H1 (cell line): ENCODE measurements around the gene ARHGAP24. TPM values are rescaled to one million over a fixed set of nuclear protein-coding genes. Genes with fewer than 3 reads are reported as not detected.

Source experiments
- CTCF ChIA-PET: fragments of 300-600 bp; sonication (Branson Sonifier 250); formaldehyde crosslinking; loops from one replicate; lab custom pipeline; 2021; ENCODE audit not compliant: partially characterized antibody; lab: Charles Lee
- POLR2A ChIA-PET: fragments of 300-600 bp; sonication (Branson Sonifier 250); formaldehyde crosslinking; loops from one replicate; lab custom pipeline; 2021; ENCODE audit warnings: inconsistent platforms; ENCODE audit not compliant: partially characterized antibody; lab: Charles Lee
- DNase-seq, 2 experiments: peaks; one replicate each; pipeline versions ENCODE4 v3.0.0 to v3.0.0-alpha.2; 2010 to 2022; ENCODE audit warnings: low spot score in 2 of 2, low read depth in 1 of 2, mixed read lengths in 1 of 2
- FAIRE-seq: peaks from 2 replicates; lab custom pipeline; 2011; peaks lifted over from hg19 to GRCh38; lab: Jason Lieb, UNC
- H2AFZ ChIP-seq: 2 replicates; pipeline ENCODE4 v1.8.1; 2012; ENCODE audit warnings: low read length, inconsistent platforms
- H2AK5ac ChIP-seq: 2 replicates; pipeline ENCODE4 v1.6.1; 2013; ENCODE audit warnings: low read depth, low read length
- H2BK120ac ChIP-seq: replicated peaks from 2 replicates; pipeline ENCODE3; 2013; ENCODE audit warnings: low read depth, low read length, inconsistent platforms
- H2BK12ac ChIP-seq: 2 replicates; pipeline ENCODE4 v1.6.1; 2013; ENCODE audit warnings: low read depth, low read length
- H2BK15ac ChIP-seq: 2 replicates; pipeline ENCODE4 v1.6.1; 2013; ENCODE audit warnings: low read length
- H2BK20ac ChIP-seq: 2 replicates; pipeline ENCODE4 v1.6.1; 2013; ENCODE audit warnings: low read length
- H2BK5ac ChIP-seq: 2 replicates; pipeline ENCODE4 v1.6.1; 2013; ENCODE audit warnings: low read depth, low read length
- H3K14ac ChIP-seq: 2 replicates; pipeline ENCODE4 v1.6.1; 2013; ENCODE audit warnings: inconsistent platforms; ENCODE audit not compliant: insufficient read length
- H3K18ac ChIP-seq: 2 replicates; pipeline ENCODE4 v1.6.1; 2013; ENCODE audit warnings: low read length; ENCODE audit errors: extremely low read depth
- H3K23ac ChIP-seq: 2 replicates; pipeline ENCODE4 v1.6.1; 2013; ENCODE audit warnings: inconsistent platforms; ENCODE audit not compliant: insufficient read length
- H3K23me2 ChIP-seq: 2 replicates; pipeline ENCODE4 v1.6.1; 2013; ENCODE audit warnings: low read depth, low read length
- H3K27ac ChIP-seq: 2 replicates; pipeline ENCODE4 v1.6.1; 2011; ENCODE audit warnings: low read depth, low read length, inconsistent platforms
- H3K27me3 ChIP-seq, 4 experiments: replicated peaks in 1 of 4; 1 replicate in 1 of 4; 2 replicates in 3 of 4; pipeline versions ENCODE4 v1.6.1 to v1.8.1; 2011 to 2013; ENCODE audit warnings: low read length in 3 of 4, mild to moderate bottlenecking in 3 of 4, inconsistent platforms in 2 of 4, mixed read lengths in 2 of 4, moderate library complexity in 1 of 4; ENCODE audit not compliant: control insufficient read depth in 3 of 4, insufficient read depth in 3 of 4; ENCODE audit errors: extremely low read depth in 1 of 4
- H3K36me3 ChIP-seq, 4 experiments: 2 replicates each; pipeline versions ENCODE4 v1.6.1 to v1.8.1; 2011 to 2013; ENCODE audit warnings: mild to moderate bottlenecking in 4 of 4, low read length in 3 of 4, moderate library complexity in 2 of 4, control low read depth in 1 of 4, inconsistent platforms in 1 of 4; ENCODE audit not compliant: insufficient read depth in 4 of 4, control insufficient read depth in 2 of 4
- H3K4ac ChIP-seq: replicated peaks from 2 replicates; pipeline ENCODE3; 2013; ENCODE audit warnings: low read length, low read depth, mixed read lengths, inconsistent platforms; ENCODE audit not compliant: insufficient read length
- H3K4me1 ChIP-seq, 4 experiments: replicated peaks in 1 of 4; 1 replicate in 1 of 4; 2 replicates in 3 of 4; pipeline versions ENCODE4 v1.6.1 to v1.8.1; 2011 to 2013; ENCODE audit warnings: low read length in 3 of 4, inconsistent platforms in 2 of 4, mixed read lengths in 1 of 4; ENCODE audit not compliant: insufficient read depth in 4 of 4, control insufficient read depth in 3 of 4
- H3K4me2 ChIP-seq, 2 experiments: 2 replicates each; pipeline versions ENCODE4 v1.6.1 to v1.8.1; 2011 to 2013; ENCODE audit warnings: low read depth in 2 of 2, low read length in 2 of 2, control low read depth in 1 of 2, inconsistent platforms in 1 of 2, mild to moderate bottlenecking in 1 of 2; ENCODE audit not compliant: insufficient read depth in 1 of 2
- H3K4me3 ChIP-seq, 4 experiments: fragments of 200-600, 300-600 bp in 1 of 4; sonication (generic), shearing (Covaris generic), sonication (Bioruptor Twin) in 1 of 4; 2 replicates each; pipeline versions ENCODE4 v1.5.1 to v1.8.1; 2011 to 2016; ENCODE audit warnings: low read length in 4 of 4, low read depth in 3 of 4, control low read depth in 2 of 4, inconsistent platforms in 2 of 4, mild to moderate bottlenecking in 2 of 4, mixed read lengths in 1 of 4, moderate library complexity in 1 of 4; ENCODE audit not compliant: insufficient read depth in 2 of 4; ENCODE audit errors: extremely low read depth in 1 of 4
- H3K56ac ChIP-seq: replicated peaks from 2 replicates; pipeline ENCODE3; 2013; ENCODE audit warnings: low read depth, mild to moderate bottlenecking, mixed read lengths, low read length, inconsistent platforms; ENCODE audit not compliant: insufficient read length
- H3K79me1 ChIP-seq: 2 replicates; pipeline ENCODE4 v1.6.1; 2013; ENCODE audit warnings: low read depth, low read length, control low read depth
- H3K79me2 ChIP-seq, 2 experiments: 2 replicates each; pipeline versions ENCODE4 v1.6.1 to v1.8.1; 2012 to 2013; ENCODE audit warnings: low read length in 2 of 2, mild to moderate bottlenecking in 2 of 2, inconsistent platforms in 1 of 2; ENCODE audit not compliant: insufficient read depth in 2 of 2, control insufficient read depth in 1 of 2
- H3K9ac ChIP-seq, 4 experiments: replicated peaks in 1 of 4; 1 replicate in 1 of 4; 2 replicates in 3 of 4; pipeline versions ENCODE4 v1.6.1 to v1.8.1; 2011 to 2013; ENCODE audit warnings: low read depth in 3 of 4, low read length in 3 of 4, control low read depth in 2 of 4, mild to moderate bottlenecking in 2 of 4, moderate library complexity in 2 of 4, inconsistent platforms in 1 of 4; ENCODE audit errors: extremely low read depth in 1 of 4
- H3K9me3 ChIP-seq, 2 experiments: 2 replicates each; pipeline versions ENCODE4 v1.6.1 to v1.8.1; 2012 to 2013; ENCODE audit warnings: mild to moderate bottlenecking in 2 of 2, moderate library complexity in 2 of 2, control low read depth in 1 of 2, inconsistent platforms in 1 of 2, low read depth in 1 of 2, low read length in 1 of 2, mixed read lengths in 1 of 2; ENCODE audit not compliant: insufficient read depth in 2 of 2
- H4K20me1 ChIP-seq, 2 experiments: replicated peaks in 1 of 2; 2 replicates each; pipeline versions ENCODE3 to v1.8.1; 2011 to 2013; ENCODE audit warnings: inconsistent platforms in 2 of 2, low read length in 2 of 2, mild to moderate bottlenecking in 1 of 2; ENCODE audit not compliant: insufficient read depth in 2 of 2, control insufficient read depth in 1 of 2
- H4K5ac ChIP-seq: 2 replicates; pipeline ENCODE4 v1.6.1; 2013; ENCODE audit warnings: low read length, low read depth, mixed read lengths, inconsistent platforms; ENCODE audit not compliant: insufficient read length
- H4K8ac ChIP-seq: 2 replicates; pipeline ENCODE4 v1.8.0; 2013; ENCODE audit warnings: mild to moderate bottlenecking, moderate library complexity, low read length, inconsistent platforms; ENCODE audit not compliant: insufficient read depth; ENCODE audit errors: extremely low read depth
- H4K91ac ChIP-seq: replicated peaks from 2 replicates; pipeline ENCODE3; 2013; ENCODE audit warnings: low read length, mixed read lengths, inconsistent platforms; ENCODE audit not compliant: insufficient read length
- BRCA1 ChIP-seq: IDR thresholded peaks from 2 replicates; pipeline ENCODE4 v1.6.1; 2012; ENCODE audit warnings: low read depth, low read length, improper control_type of control experiment
- CBX5 ChIP-seq: fragments of 300-800, 300-1000 bp; sonication (generic); IDR thresholded peaks from 2 replicates; pipeline ENCODE4 v1.7.1; 2016; ENCODE audit warnings: antibody characterized with exemption, low read length, low read depth
- CHD2 ChIP-seq: IDR thresholded peaks from 2 replicates; pipeline ENCODE4 v1.6.1; 2012; ENCODE audit warnings: low read length, improper control_type of control experiment
- E2F6 ChIP-seq: IDR thresholded peaks from 2 replicates; pipeline ENCODE4 v1.6.1; 2012; ENCODE audit warnings: inconsistent platforms
- EP300 ChIP-seq, 2 experiments: IDR thresholded peaks; 1 replicate in 1 of 2; 2 replicates in 1 of 2; pipeline ENCODE4 v1.6.1; 2011 to 2012; ENCODE audit warnings: low read depth in 2 of 2, low read length in 2 of 2, mild to moderate bottlenecking in 2 of 2, borderline replicate concordance in 1 of 2, inconsistent platforms in 1 of 2, moderate library complexity in 1 of 2
- HDAC2 ChIP-seq, 2 experiments: fragments of 300-600 bp in 1 of 2; sonication (generic) in 1 of 2; IDR thresholded peaks; 2 replicates each; pipeline ENCODE4 v1.6.1; 2011 to 2012; ENCODE audit warnings: low read depth in 2 of 2, low read length in 2 of 2, mild to moderate bottlenecking in 2 of 2, moderate library complexity in 2 of 2, borderline replicate concordance in 1 of 2, inconsistent platforms in 1 of 2
- KDM1A ChIP-seq: fragments of 200-600, 300-600 bp; sonication (generic); IDR thresholded peaks from 2 replicates; pipeline ENCODE4 v1.7.1; 2016; ENCODE audit warnings: mild to moderate bottlenecking, low read length, borderline replicate concordance
- KDM5A ChIP-seq: fragments of 200-600 bp; IDR thresholded peaks from 2 replicates; pipeline ENCODE4 v1.7.1; 2012; ENCODE audit warnings: mild to moderate bottlenecking, low read length, inconsistent platforms, mixed read lengths
- RAD21 ChIP-seq, 2 experiments: IDR thresholded peaks in 1 of 2; conservative IDR thresholded peaks in 1 of 2; 2 replicates each; pipeline ENCODE4 v1.6.1; 2011; ENCODE audit warnings: low read depth in 2 of 2, low read length in 2 of 2, improper control_type of control experiment in 1 of 2, inconsistent platforms in 1 of 2, mild to moderate bottlenecking in 1 of 2, moderate library complexity in 1 of 2
- SP4 ChIP-seq: IDR thresholded peaks from 2 replicates; pipeline ENCODE4 v1.6.1; 2012; ENCODE audit warnings: low read length, inconsistent platforms
- SRF ChIP-seq: IDR thresholded peaks from 2 replicates; pipeline ENCODE4 v1.6.1; 2011; ENCODE audit warnings: mild to moderate bottlenecking, low read depth, low read length, moderate library complexity
- SUZ12 ChIP-seq: fragments of 200-600 bp; sonication (generic); IDR thresholded peaks from 2 replicates; pipeline ENCODE4 v1.6.1; 2012; ENCODE audit warnings: mild to moderate bottlenecking, inconsistent platforms, low read length, moderate library complexity, mixed read lengths
- YY1 ChIP-seq: IDR thresholded peaks from 2 replicates; pipeline ENCODE4 v1.6.1; 2011; ENCODE audit warnings: low read depth, mild to moderate bottlenecking, low read length
- WGBS, 2 experiments: shearing (Covaris generic) in 1 of 2; methylation state at CpG; one replicate each; pipeline versions ENCODE4 v1.1.6 to v1.1.7; 2013 to 2015; ENCODE audit warnings: low lambda C conversion rate in 2 of 2, mixed read lengths in 2 of 2, inconsistent platforms in 1 of 2, low coverage in 1 of 2, missing lambda C conversion rate in 1 of 2; ENCODE audit not compliant: insufficient replicate concordance in 2 of 2, insufficient coverage in 1 of 2, insufficient read length in 1 of 2; ENCODE audit errors: extremely low coverage in 1 of 2, missing lambda C conversion rate in 1 of 2; 5-methylcytosine and 5-hydroxymethylcytosine counted together
- polyA plus RNA-seq, 7 experiments: library from polyadenylated mRNA; depleted of rRNA in 3 of 7; stranded (reverse) in 5 of 7; unstranded in 2 of 7; fragments of >200 nt in 5 of 7; fragments of 200-250 nt in 2 of 7; gene quantifications; 1 replicate in 5 of 7; 2 replicates in 1 of 7; 4 replicates in 1 of 7; pipeline versions ENCODE4 v1.2.1 to v1.2.3, GENCODE V29; 2011 to 2013; ENCODE audit warnings: missing spikeins in 2 of 7, mixed read lengths in 2 of 7
- total RNA-seq: library from RNA; stranded (reverse); fragmentation: NEBNext Ultra II Directional; extraction: Animal tissue kit (Norgen Biotek cat#: 25700); gene quantifications from 2 replicates; pipeline ENCODE4 v1.2.1, GENCODE V29; 2021
- TF ChIP-seq, protein P1 (sequence below): IDR thresholded peaks from 2 replicates; pipeline ENCODE4 v1.6.1; 2012; ENCODE audit warnings: inconsistent platforms

ARHGAP24 gene
- total and polyA plus RNA-seq, 2 of the 8 experiments (the other 6 are each of a cell fraction or from before 2014, with no cell fraction given), result 0.08 to 0.50 TPM

- POLR2A ChIA-PET, result no interaction called here
- Histone ChIP-seq H2BK5ac (no peak overlapping the region), H3K9me3 (no peaks in the 10 kb centered on the region), H3K36me3 (no peaks in the 10 kb centered on the region), H4K8ac (no peak overlapping the region), H3K23ac (no peak overlapping the region), H3K4ac (no peak overlapping the region), H3K56ac (no peak overlapping the region), H3K18ac (no peak overlapping the region), H2BK20ac (no peak overlapping the region), H4K91ac (no peak overlapping the region), H4K5ac (no peak overlapping the region), H3K23me2 (no peaks in the 10 kb centered on the region), H3K9ac (no peak overlapping the region), H3K27ac (no peak overlapping the region), H3K79me2 (no peaks in the 10 kb centered on the region), H3K14ac (no peak overlapping the region), H2AK5ac (no peak overlapping the region), H3K4me2 (no peak overlapping the region), H2BK12ac (no peak overlapping the region), H3K27me3 (no peaks in the 10 kb centered on the region), H2BK120ac (no peak overlapping the region), H3K79me1 (no peaks in the 10 kb centered on the region), H3K4me1 (no peaks in the 10 kb centered on the region), H2BK15ac (no peak overlapping the region), H4K20me1 (no peaks in the 10 kb centered on the region), H3K4me3 (no peak overlapping the region), H2AFZ (no peak overlapping the region)
- FAIRE-seq (no peak), DNase-seq (no peak)
- CTCF ChIA-PET, result no interaction called here
- WGBS, 2 experiments, result 96% methylated on average over 1 of the region's 1 CpG; no CpG with 5 or more reads in 1 of the 2 experiments
- TF ChIP-seq SRF (no peak), SUZ12 (no peak), KDM1A (no peak), EP300 (IDR thresholded peaks at IDR 0.05; ENCODE audit: borderline replicate concordance in 1 of 2, low read depth in 2 of 2, low read length in 2 of 2) (no peak), YY1 (no peak), BRCA1 (no peak), E2F6 (no peak), RAD21 (IDR thresholded peaks at IDR 0.05 in 1 of 2, conservative IDR thresholded peaks at IDR 0.05 in 1 of 2; ENCODE audit: low read depth in 2 of 2, low read length in 2 of 2) (no peak), HDAC2 (IDR thresholded peaks at IDR 0.05; ENCODE audit: borderline replicate concordance in 1 of 2, low read depth in 2 of 2, low read length in 2 of 2) (no peak), KDM5A (no peak), SP4 (no peak), CBX5 (no peak), CHD2 (no peak)
- TF ChIP-seq, protein P1, sequence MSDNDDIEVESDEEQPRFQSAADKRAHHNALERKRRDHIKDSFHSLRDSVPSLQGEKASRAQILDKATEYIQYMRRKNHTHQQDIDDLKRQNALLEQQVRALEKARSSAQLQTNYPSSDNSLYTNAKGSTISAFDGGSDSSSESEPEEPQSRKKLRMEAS, result no peak
These were observed 139.0 kb downstream of the ARHGAP24 start for GRCh38 chr4:85613901-85614300.
